IMR-90 (cell line): ENCODE measurements around the gene SHROOM1. TPM values are rescaled to one million over a fixed set of nuclear protein-coding genes. Genes with fewer than 3 reads are reported as not detected.

Experiments used
- ATAC-seq: fragments of 200-7000 bp; cut with Tn5 transposase; 2 replicates; pipeline ENCODE4 v1.9.1; 2020; ENCODE audit warnings: low read depth, mild to moderate bottlenecking, moderate library complexity
- BruUV-seq: library from RNA; stranded (reverse); fragments of 400-500 nt; replicated peaks from 2 replicates; lab custom pipeline; 2021; lab: Mats Ljungman, UMichigan
- CTCF ChIA-PET: fragments of 300-600 bp; formaldehyde crosslinking; extraction: SDS; loops from one replicate; lab custom pipeline; 2021; ENCODE audit warnings: antibody characterized with exemption; lab: Yijun Ruan, JAX
- POLR2A ChIA-PET: fragments of 300-600 bp; sonication (Branson Sonifier 250); formaldehyde crosslinking; loops from one replicate; lab custom pipeline; 2022; ENCODE audit warnings: antibody characterized with exemption; ENCODE audit not compliant: unreplicated experiment; lab: Charles Lee
- DNase-seq: peaks from one replicate; pipeline ENCODE4 v3.0.0; 2013
- H2AFZ ChIP-seq: replicated peaks from 2 replicates; pipeline ENCODE3; 2013; ENCODE audit warnings: low read length, mild to moderate bottlenecking; ENCODE audit not compliant: poor library complexity
- H2AK5ac ChIP-seq: 2 replicates; pipeline ENCODE4 v1.6.1; 2013; ENCODE audit warnings: low read depth, low read length, inconsistent platforms
- H2AK9ac ChIP-seq: replicated peaks from 2 replicates; pipeline ENCODE3; 2013; ENCODE audit warnings: mild to moderate bottlenecking, low read depth, low read length, moderate library complexity; ENCODE audit not compliant: poor library complexity
- H2BK120ac ChIP-seq: 2 replicates; pipeline ENCODE4 v1.6.1; 2013; ENCODE audit warnings: low read depth, low read length, inconsistent platforms
- H2BK15ac ChIP-seq: 3 replicates; pipeline ENCODE4 v1.6.1; 2013; ENCODE audit warnings: low read depth, low read length, inconsistent platforms
- H2BK20ac ChIP-seq: 2 replicates; pipeline ENCODE4 v1.6.1; 2013; ENCODE audit warnings: low read depth, mild to moderate bottlenecking, inconsistent platforms, low read length, moderate library complexity
- H2BK5ac ChIP-seq: 2 replicates; pipeline ENCODE4 v1.6.1; 2013; ENCODE audit warnings: mild to moderate bottlenecking, low read depth, low read length, inconsistent platforms; ENCODE audit not compliant: poor library complexity, severe bottlenecking
- H3K14ac ChIP-seq: replicated peaks from 2 replicates; pipeline ENCODE4 v1.6.1; 2013; ENCODE audit warnings: low read depth, low read length, inconsistent platforms
- H3K18ac ChIP-seq: 2 replicates; pipeline ENCODE4 v1.6.1; 2013; ENCODE audit warnings: low read depth, low read length, control low read depth
- H3K23ac ChIP-seq: 2 replicates; pipeline ENCODE4 v1.6.1; 2013; ENCODE audit warnings: low read depth, low read length, inconsistent platforms
- H3K27ac ChIP-seq: 2 replicates; pipeline ENCODE4 v1.5.1; 2013; ENCODE audit warnings: mild to moderate bottlenecking, control low read depth, low read length; ENCODE audit not compliant: insufficient read depth
- H3K27me3 ChIP-seq: 2 replicates; pipeline ENCODE4 v1.6.1; 2013; ENCODE audit warnings: low read length; ENCODE audit not compliant: control insufficient read depth, insufficient read depth
- H3K36me3 ChIP-seq: 2 replicates; pipeline ENCODE4 v1.6.1; 2013; ENCODE audit warnings: low read length, mixed read lengths; ENCODE audit not compliant: control insufficient read depth, insufficient read depth
- H3K4ac ChIP-seq: 2 replicates; pipeline ENCODE4 v1.6.1; 2013; ENCODE audit warnings: low read depth, low read length, inconsistent platforms
- H3K4me1 ChIP-seq: 2 replicates; pipeline ENCODE4 v1.6.1; 2013; ENCODE audit warnings: low read length, mixed read lengths; ENCODE audit not compliant: control insufficient read depth, insufficient read depth
- H3K4me2 ChIP-seq: 2 replicates; pipeline ENCODE4 v1.6.1; 2013; ENCODE audit warnings: low read depth, mild to moderate bottlenecking, control low read depth, low read length, moderate library complexity
- H3K4me3 ChIP-seq: 2 replicates; pipeline ENCODE4 v1.5.1; 2013; ENCODE audit warnings: low read depth, mild to moderate bottlenecking, control low read depth, low read length, moderate library complexity; ENCODE audit not compliant: insufficient read depth
- H3K56ac ChIP-seq: 2 replicates; pipeline ENCODE4 v1.6.1; 2013; ENCODE audit warnings: low read length, inconsistent platforms; ENCODE audit not compliant: insufficient read depth; ENCODE audit errors: extremely low read depth
- H3K79me1 ChIP-seq, 2 experiments: 2 replicates each; pipeline ENCODE4 v1.6.1; 2013; ENCODE audit warnings: low read length in 2 of 2, inconsistent platforms in 1 of 2, low read depth in 1 of 2
- H3K9ac ChIP-seq: 2 replicates; pipeline ENCODE4 v1.6.1; 2013; ENCODE audit warnings: low read depth, low read length, control low read depth
- H3K9me1 ChIP-seq: 2 replicates; pipeline ENCODE4 v1.6.1; 2013; ENCODE audit warnings: low read length, inconsistent platforms; ENCODE audit not compliant: insufficient read depth
- H3K9me3 ChIP-seq: 2 replicates; pipeline ENCODE4 v1.6.1; 2013; ENCODE audit warnings: low read length; ENCODE audit not compliant: control insufficient read depth, insufficient read depth
- H4K20me1 ChIP-seq: 2 replicates; pipeline ENCODE4 v1.6.1; 2013; ENCODE audit warnings: low read length, inconsistent platforms; ENCODE audit not compliant: insufficient read depth
- H4K5ac ChIP-seq: 2 replicates; pipeline ENCODE4 v1.6.1; 2013; ENCODE audit warnings: mild to moderate bottlenecking, low read depth, low read length, control low read depth
- H4K8ac ChIP-seq, 2 experiments: 2 replicates each; pipeline ENCODE4 v1.6.1; 2013; ENCODE audit warnings: low read depth in 2 of 2, low read length in 2 of 2, control low read depth in 1 of 2, inconsistent platforms in 1 of 2
- H4K91ac ChIP-seq: 2 replicates; pipeline ENCODE4 v1.6.1; 2013; ENCODE audit warnings: low read depth, low read length, inconsistent platforms; ENCODE audit not compliant: insufficient read depth
- CEBPB ChIP-seq: IDR thresholded peaks from 2 replicates; pipeline ENCODE4 v1.6.1; 2012; ENCODE audit warnings: low read depth, low read length, improper control_type of control experiment
- CHD1 ChIP-seq: IDR thresholded peaks from 2 replicates; pipeline ENCODE4 v1.6.1; 2012; ENCODE audit warnings: low read depth, low read length, improper control_type of control experiment
- NFE2L2 ChIP-seq: fragments of 150-350 bp; IDR thresholded peaks from 2 replicates; pipeline ENCODE4 v1.6.1; 2016; ENCODE audit warnings: low read depth, mild to moderate bottlenecking, low read length
- POLR2A ChIP-seq: IDR thresholded peaks from 2 replicates; pipeline ENCODE4 v1.6.1; 2012; ENCODE audit warnings: mild to moderate bottlenecking, low read depth, low read length
- RAD21 ChIP-seq: IDR thresholded peaks from 2 replicates; pipeline ENCODE4 v1.6.1; 2012; ENCODE audit warnings: low read length, improper control_type of control experiment
- WGBS, 2 experiments: methylation state at CpG; one replicate each; pipeline versions ENCODE4 v1.1.5 to v1.1.7; 2013; ENCODE audit warnings: missing lambda C conversion rate in 2 of 2; ENCODE audit not compliant: insufficient read length in 1 of 2; ENCODE audit errors: extremely low coverage in 2 of 2; 5-methylcytosine and 5-hydroxymethylcytosine counted together
- dilution Hi-C: fragments of 300-500 bp; cut with HindIII; formaldehyde crosslinking; loops from one replicate; pipeline ENCODE4 v1.14.3; 2018; ENCODE audit warnings: low sequenced_read_pairs; ENCODE audit not compliant: unreplicated experiment
- in situ Hi-C: fragments of 300-500 bp; cut with MboI; formaldehyde crosslinking; loops from 3 replicates; pipeline ENCODE4 v1.14.3; 2019; ENCODE audit warnings: low sequenced_read_pairs, inconsistent platforms, mixed read lengths
- intact Hi-C: fragments of 100-400 bp; cut with micrococcal nuclease; formaldehyde crosslinking; loops from 2 replicates; pipeline ENCODE4 v1.10.0; 2022
- polyA plus RNA-seq, 3 experiments: library from polyadenylated mRNA; depleted of rRNA; stranded (reverse); fragments of >200 nt; gene quantifications; 2 replicates each; pipeline ENCODE4 v1.2.3, GENCODE V29; 2012; ENCODE audit warnings: low replicate concordance in 1 of 3
- total RNA-seq: library from RNA; depleted of rRNA; stranded (reverse); fragments of >200 nt; gene quantifications from 2 replicates; pipeline ENCODE4 v1.2.3, GENCODE V29; 2012

Gene SHROOM1
- total and polyA plus RNA-seq, 2 of the 4 experiments (the other 2 are of a cell fraction) = 1.4 to 6.3 TPM

- no peak for TF ChIP-seq NFE2L2
- peak; percentile 52 for TF ChIP-seq RAD21
- peak; percentile 45; the same call in 1 of the 2 replicates for TF ChIP-seq CEBPB
Observed at GRCh38 chr5:132866342-132867045, 36.0 kb upstream of the SHROOM1 start, which contains the start of the genes GDF9 and UQCRQ (continued).

GRCh38 chr5:132865668-132866341, 35.4 kb upstream of the SHROOM1 start:
- in situ Hi-C loops = no loop called here
- WGBS, 2 experiments = 8% methylated on average over 8 of the region's 30 CpGs; no CpG with 5 or more reads in 1 of the 2 experiments

More at GRCh38 chr5:132865668-132866341, 35.4 kb upstream of the SHROOM1 start:
- peak overlapping the region; percentile 1; the same call in 1 of the 2 replicates for H3K18ac ChIP-seq
- peak overlapping the region; percentile 76 for H2AK9ac ChIP-seq
- DNase-seq (no peak), ATAC-seq (no peak)
- peak overlapping the region; percentile 81 for H3K4me3 ChIP-seq
- H3K9ac ChIP-seq = peak overlapping the region; percentile 56
- peak overlapping the region; percentile 56 for H2BK120ac ChIP-seq
- H3K36me3 ChIP-seq = peaks cover 16% of the 10 kb centered on the region
- TF ChIP-seq CHD1 (no peak), POLR2A (no peak)
- H3K4me2 ChIP-seq = peak overlapping the region; percentile 36
- no TSS peak for BruUV-seq
- H4K8ac ChIP-seq = peak overlapping the region; percentile 77 to 91
- dilution Hi-C loops (no loop called here), intact Hi-C loops (loop anchor here (1.0 to 5.0 kb wide), 3 partner anchors 36 to 481 kb away; partner anchors contain the start of gene SHROOM1)
- peak overlapping the region; percentile 68 for H3K27ac ChIP-seq
- ChIA-PET CTCF (interaction anchor here (0.7 to 2.0 kb wide), 4 partner anchors 10 to 37 kb away, joined by 3 to 7 read pairs (median 4); partner anchors contain the start of gene SHROOM1), POLR2A (interaction anchor here (1.4 kb wide), 1 partner anchor 84 kb away, joined by 4 read pairs; no protein-coding TSS in a partner anchor)
- peaks cover 3% of the 10 kb centered on the region; the same call in 1 of the 2 replicates for H3K4me1 ChIP-seq
- no peaks in the 10 kb centered on the region for H3K9me3 ChIP-seq
- H2BK5ac ChIP-seq = peak overlapping the region; percentile 53
- peak overlapping the region; percentile 89 for H4K5ac ChIP-seq
- H3K79me1 ChIP-seq = peaks cover 9 to 28% of the 10 kb centered on the region in 2 experiments
- no peak overlapping the region for H2BK15ac ChIP-seq
- peak overlapping the region; percentile 67 for H3K14ac ChIP-seq
- H2AK5ac ChIP-seq = peak overlapping the region; percentile 32
- H4K20me1 ChIP-seq = peaks cover 13% of the 10 kb centered on the region; the same call in 1 of the 2 replicates
- H3K4ac ChIP-seq = peak overlapping the region; percentile 68
- H2BK20ac ChIP-seq = no peak overlapping the region
- H3K27me3 ChIP-seq = no peaks in the 10 kb centered on the region
- peaks cover 5% of the 10 kb centered on the region for H3K9me1 ChIP-seq
- peak overlapping the region; percentile 62; the same call in 1 of the 2 replicates for H3K56ac ChIP-seq
- peak overlapping the region; percentile 54; the same call in 1 of the 2 replicates for H3K23ac ChIP-seq
- H2AFZ ChIP-seq = peak overlapping the region; percentile 97
- peak overlapping the region; percentile 47 for H4K91ac ChIP-seq
